Activated effector memory CD4-positive, alpha-beta T cell treated with anti-CD3 and anti-CD28 coated beads, Interleukin-2, amount 50 U/mL, for 16 hours (primary cell): ENCODE measurements around the gene ALX4.

Source experiments
- DNase-seq: peaks from one replicate; pipeline ENCODE4 v3.0.0-alpha.2; 2020

ALX4 gene

DNA sequence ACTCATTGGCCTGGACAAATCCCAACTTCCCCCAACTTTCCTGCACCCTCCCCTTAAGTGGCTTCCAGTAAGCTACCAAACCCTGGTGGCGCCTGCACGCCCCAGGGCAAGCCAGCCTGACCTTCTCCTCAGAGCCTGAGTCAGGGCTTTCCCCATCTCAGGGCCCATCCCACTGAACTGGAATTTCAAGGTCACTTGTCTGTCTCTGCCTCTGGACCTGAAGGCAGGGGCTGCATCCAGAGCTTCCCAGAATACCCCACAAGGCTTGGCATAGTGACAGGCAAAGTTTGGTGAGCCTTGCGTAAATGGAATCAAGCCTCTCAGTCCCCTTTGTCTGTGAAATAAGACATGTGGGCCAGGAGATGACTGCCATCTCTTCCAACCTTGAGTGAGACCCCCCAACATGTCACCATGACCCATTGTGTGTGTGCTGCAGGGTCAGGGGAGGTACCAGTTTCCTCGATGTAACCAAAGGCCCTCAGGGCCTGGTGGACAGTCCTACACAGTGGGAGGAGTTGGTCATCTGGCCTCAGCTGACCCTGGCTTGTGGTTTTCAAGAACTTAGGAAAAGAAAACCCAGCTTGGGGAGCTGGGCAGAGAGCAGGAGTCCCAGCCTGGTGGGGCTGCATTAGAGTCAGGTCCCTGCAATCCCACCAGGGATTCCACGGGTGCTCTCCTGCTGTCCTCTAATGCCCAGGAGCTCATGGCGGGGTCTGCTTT lies 8.9 kb downstream of the ALX4 start:
- no peak for DNase-seq

DNA sequence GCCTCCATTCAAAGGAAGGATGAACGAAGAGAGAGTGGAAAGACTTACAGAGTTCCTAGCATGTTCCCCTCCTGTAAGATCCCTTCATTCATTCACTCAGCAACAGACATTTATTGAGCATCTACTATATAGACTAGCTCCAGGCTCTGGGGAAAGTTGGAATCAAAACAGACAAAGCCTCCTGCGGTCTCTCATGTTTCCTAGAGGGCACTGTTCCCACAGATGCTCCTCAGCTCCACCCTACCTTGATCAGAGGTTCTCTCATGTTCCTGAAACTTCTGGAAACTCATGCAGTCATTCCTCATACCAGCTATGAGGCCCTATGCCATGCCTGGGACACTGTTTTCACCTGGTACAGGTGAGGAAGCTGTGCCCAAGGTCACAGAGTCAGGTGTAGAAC lies 11.1 kb downstream of the ALX4 start:
- DNase-seq, result no peak

GRCh38 chr11:44290208-44290607 lies 19.7 kb downstream of the ALX4 start:
- DNase-seq, result no peak

GRCh38 chr11:44288133-44288526 lies 21.8 kb downstream of the ALX4 start:
- DNase-seq, result no peak

DNA sequence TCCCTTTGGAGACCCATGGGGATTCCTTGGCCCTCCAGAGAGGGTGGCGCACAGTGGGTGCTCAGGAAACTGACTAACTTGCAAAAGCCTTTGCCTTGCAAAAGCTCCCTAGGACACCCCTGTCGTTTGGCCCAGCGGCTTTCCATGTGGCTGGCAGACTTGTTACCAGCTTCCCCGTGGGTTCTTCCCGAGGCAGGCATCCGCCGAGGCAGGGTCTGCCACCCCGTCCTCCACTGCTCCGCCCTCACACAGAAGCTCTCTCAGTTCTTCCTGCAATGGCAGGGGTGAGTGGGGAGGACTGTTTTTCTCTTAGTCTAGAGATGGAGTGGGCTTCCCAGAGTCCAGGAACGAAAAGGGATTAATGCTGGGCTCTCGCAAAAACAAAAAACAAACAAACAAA lies 23.0 kb downstream of the ALX4 start:
- DNase-seq, result no peak

DNA sequence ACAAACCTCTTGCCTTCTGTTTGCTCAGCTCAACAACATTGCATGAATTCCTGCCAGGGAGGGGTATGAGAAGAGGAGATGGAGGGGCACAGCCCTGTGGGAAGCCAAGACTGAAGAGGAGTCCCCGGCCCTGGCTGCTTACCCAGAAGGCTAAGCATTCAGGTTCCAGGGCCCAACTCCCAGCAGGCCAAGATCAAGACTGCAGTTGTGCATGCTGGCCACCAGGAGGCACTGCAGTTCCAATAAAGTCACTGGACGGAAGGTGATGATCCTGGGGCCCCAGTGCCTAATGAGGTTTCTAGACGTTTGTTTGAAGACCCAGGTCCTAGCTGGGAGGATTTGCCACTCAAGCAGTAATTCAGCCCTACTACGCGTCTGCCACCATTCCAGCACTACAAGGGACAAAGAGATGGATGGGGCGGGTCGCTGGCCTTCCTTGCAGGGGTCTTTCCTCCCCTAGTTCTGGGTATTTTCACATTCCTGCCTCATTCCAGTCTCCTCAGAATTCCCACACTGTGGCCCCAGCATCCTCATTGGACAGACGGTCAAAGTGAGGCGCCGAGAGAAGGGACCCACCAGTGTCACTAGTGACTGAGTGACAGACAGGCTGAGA lies 23.6 kb downstream of the ALX4 start:
- DNase-seq, result peak; percentile 82

GRCh38 chr11:44285756-44286155 lies 24.2 kb downstream of the ALX4 start:
- DNase-seq, result no peak

- DNase-seq, result no peak
Observed at GRCh38 chr11:44282620-44283019, 27.3 kb downstream of the ALX4 start.

DNA sequence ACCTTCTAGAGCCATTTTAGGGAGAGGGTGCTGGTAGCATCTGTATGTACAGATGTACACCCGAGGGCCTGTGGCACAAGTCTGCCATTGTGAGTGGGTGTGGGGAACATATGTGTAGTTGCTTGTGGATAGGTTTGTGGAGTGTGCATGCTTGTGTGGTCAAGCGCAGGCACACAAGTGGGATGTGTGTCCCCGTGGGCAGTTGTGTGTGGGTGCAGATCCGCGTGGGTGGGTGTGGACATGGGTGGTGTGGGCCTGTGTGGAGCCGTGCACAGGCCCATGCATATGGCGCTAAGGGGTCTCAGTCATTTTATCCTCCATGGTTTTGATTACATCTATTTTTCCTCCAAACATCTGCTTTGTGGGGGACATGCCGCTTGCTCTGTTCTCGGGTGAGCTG lies 28.8 kb downstream of the ALX4 start:
- no peak for DNase-seq

GRCh38 chr11:44280257-44280656 lies 29.7 kb downstream of the ALX4 start:
- no peak for DNase-seq

DNA sequence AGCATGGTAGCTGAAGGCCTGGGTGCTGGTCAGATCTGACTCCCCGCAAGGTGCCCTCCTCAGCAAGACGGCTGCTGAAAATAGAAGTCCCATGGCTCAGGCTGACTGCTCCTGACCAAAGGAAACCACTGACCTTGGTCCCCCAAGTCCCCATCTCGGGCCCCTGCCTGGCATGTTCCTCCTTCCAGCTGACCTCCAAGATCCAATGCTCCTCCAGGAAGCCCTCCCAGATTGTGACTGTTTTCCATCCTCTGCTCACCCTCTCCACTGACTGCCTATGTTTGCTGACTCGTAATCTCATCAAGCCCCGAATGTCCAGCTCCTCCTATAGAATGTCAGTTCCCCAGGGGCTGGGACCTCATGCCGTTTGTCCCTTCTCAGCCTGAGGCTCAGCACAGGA lies 30.5 kb downstream of the ALX4 start:
- DNase-seq, result no peak

- DNase-seq, result peak; percentile 53
Observed at GRCh38 chr11:44277196-44278090, 32.5 kb downstream of the ALX4 start.

DNA sequence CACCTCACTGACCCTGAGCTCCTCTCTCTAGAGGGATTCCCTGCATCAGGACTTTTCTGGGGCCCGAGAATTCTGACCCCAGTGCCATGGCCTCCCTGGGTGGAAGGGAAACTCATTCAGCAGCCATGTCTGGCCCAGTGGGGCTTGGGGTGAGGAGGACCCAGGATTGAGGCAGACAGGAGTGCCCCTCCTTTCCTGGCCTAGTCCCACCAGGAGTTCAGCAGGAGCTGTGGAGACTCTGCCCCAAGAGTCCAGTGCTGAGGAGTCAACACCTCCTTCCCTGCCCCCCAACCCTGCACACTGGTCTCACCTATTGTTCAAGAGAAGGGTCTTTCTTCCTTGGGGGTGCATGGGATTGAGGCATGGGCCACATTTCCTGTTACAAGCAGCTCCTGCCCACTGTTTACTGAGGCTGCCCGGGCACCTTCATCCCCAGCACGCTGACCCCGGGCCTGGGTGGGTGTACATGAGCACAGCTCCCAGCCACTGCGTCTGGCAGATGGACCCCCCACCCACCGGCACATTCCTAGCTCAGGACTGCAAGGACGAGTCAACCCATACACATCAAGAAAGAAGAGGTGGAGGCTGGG lies 33.9 kb downstream of the ALX4 start:
- DNase-seq, result peak; percentile 56

DNA sequence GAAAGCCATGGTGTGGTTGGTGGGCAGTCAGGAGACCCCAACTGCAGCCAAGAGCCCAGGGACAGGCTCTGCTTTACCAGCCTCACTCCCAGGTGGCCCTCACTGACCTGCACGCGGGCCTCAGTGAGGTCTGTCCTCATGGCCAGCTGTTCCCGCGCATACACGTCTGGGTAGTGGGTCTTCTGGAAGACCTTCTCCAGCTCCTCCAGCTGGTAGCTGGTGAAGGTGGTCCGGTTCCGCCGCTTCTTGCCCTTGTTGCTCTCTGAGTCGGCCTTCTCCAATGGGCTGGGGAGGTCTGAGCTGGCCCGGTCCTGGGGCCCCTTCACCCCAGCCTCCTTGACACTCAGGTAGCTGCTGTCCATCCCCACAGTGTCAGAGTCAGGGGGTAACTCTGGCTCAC lies 34.7 kb downstream of the ALX4 start:
- peak; percentile 28 for DNase-seq

- no peak for DNase-seq
Observed at GRCh38 chr11:44274404-44274803, 35.5 kb downstream of the ALX4 start.

DNA sequence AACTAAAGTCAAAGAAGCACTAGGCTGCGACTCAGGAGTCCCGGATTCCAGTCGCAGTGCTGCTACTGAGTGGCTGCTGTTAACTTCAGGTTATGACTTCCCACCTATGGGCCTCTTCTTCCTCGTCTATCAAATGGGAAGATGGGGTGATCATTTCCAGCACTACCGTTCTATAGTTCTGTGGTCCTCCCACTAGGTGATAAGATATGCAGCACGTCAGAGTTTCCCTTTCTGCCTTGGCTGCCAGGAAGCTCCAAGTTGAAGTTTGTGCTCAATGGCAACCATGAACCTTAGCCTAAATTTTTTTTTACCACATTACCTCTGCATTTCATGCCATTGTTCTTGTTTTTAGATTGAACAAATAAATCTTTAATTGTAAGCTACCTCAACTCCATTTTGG lies 38.7 kb downstream of the ALX4 start:
- DNase-seq, result peak; percentile 16

DNA sequence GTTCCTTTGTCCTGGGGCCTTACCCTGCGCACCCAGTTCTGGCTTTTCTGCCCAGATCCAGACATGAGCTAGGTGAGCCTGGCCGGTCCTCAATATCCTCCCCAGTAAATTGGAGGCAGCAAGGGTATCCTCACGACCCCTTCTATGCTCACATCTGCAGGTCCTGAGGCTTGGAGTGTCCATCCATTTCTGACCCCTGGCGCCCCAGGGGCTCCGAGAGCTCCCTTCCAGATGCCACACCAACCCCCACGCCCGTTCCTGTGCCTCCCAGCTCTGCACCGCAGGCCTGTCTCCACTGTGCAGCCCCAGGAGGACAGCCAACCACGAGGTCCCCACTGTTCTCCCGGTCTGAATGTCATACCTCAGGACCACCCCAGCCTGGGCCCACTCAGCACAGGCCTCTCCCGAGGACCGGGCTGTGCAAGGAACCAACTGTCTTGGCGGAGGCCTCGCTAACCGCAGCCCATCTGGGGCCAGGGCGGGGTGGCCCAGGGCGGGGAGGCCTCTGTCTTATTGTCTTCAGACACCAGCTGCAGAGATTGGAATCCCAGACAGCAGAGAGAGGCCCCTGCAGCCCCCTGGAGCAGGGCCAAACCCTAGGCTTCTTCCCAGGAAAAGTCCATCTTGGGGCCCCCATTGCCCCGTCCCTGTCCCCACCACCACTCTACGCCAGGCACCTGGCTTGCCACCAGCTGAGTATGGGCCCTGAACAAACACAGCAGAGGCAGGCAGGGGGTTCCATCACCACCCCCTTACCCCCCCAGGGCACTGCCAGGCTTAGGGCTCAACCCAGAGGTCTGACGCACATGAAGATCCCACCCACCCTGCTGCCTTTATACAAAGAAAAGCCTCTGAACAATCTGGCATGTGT lies 39.3 kb downstream of the ALX4 start:
- DNase-seq, result peak; percentile 22

- DNase-seq, result peak; percentile 53
Observed at GRCh38 chr11:44269369-44270351, 40.3 kb downstream of the ALX4 start.

- DNase-seq, result peak; percentile 25
Observed at GRCh38 chr11:44268614-44269080, 41.3 kb downstream of the ALX4 start.

DNA sequence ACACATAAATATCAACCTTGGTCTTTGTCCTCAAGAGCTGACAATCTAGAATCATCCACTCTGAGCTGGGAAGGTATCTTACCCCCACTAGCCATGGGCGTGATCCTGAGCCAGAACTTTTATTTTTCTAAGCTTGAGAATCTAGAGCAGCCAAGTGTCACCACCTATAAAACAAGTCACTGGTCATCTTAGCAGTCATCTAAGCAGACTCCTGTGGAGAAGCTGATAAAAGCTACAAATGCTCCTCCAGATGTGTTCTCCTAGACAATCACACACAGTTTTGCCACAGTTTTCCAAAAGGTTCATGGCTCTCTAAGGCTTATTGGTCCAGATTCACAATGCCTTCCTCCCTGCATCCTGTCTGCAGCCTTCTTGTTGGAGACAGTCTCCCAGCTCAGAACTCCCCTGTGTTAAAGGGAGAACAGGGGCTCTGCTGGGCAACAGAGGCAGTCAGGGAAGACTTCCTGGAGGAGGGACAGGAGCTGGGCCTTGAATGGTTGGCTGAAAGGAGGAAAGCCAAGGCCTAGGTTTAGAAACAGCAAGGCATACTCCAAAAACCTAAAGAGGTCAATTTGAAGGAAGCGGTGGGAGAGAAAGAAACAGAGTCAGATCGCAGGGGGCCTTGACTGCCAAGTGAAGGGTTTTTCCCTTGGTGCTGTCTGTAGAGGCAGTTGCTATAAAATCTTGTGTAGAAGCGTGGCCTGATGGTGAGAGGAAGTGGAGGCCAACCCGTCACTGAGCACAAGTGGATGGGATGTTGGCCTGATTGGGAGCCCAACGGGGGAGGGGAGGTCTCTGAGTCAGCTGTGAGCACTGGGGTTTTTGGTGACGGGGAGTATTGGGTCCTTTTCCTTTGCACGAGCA lies 42.0 kb downstream of the ALX4 start:
- peak; percentile 33 for DNase-seq
